ENCODE results near the gene ZNF622. TPM values are rescaled to one million over a fixed set of nuclear protein-coding genes. Genes with fewer than 3 reads are reported as not detected.

ZNF622 gene
- total RNA-seq, 2 donors from 2014 or later: 25.9 to 26.7 TPM

GRCh38 chr5:16487456-16487855 is 21.9 kb upstream of the ZNF622 start:
- DNase-seq (ENCODE audit: low spot score): no peak
- intact Hi-C loops (cut with DNase I): no loop called here
- 97% methylated on average over 2 of the region's 2 CpGs for WGBS

GRCh38 chr5:16486711-16487111 is 21.1 kb upstream of the ZNF622 start:
- Histone ChIP-seq H3K27me3 (replicated peaks; ENCODE audit: insufficient read depth) (no peaks in the 10 kb centered on the region), H3K36me3 (no peaks in the 10 kb centered on the region), H3K27ac (no peak overlapping the region), H3K4me1 (replicated peaks) (no peaks in the 10 kb centered on the region), H3K4me3 (no peak overlapping the region), H3K9me3 (no peaks in the 10 kb centered on the region)
- no peak for DNase-seq (ENCODE audit: low spot score)
- TF ChIP-seq POLR2AphosphoS5 (IDR thresholded peaks at IDR 0.05): no peak
- intact Hi-C loops (cut with DNase I): no loop called here
- 87% methylated on average over 4 of the region's 4 CpGs for WGBS

More at GRCh38 chr5:16487456-16487855, 21.9 kb upstream of the ZNF622 start:
- H3K4me3 ChIP-seq: no peak overlapping the region
- H3K27me3 ChIP-seq (replicated peaks; ENCODE audit: insufficient read depth): no peaks in the 10 kb centered on the region
- no peaks in the 10 kb centered on the region for H3K9me3 ChIP-seq
- no peak overlapping the region for H3K27ac ChIP-seq
- no peaks in the 10 kb centered on the region for H3K4me1 ChIP-seq (replicated peaks)
- TF ChIP-seq POLR2AphosphoS5 (IDR thresholded peaks at IDR 0.05) (no peak), CTCF (IDR thresholded peaks at IDR 0.05) (no peak), POLR2A (IDR thresholded peaks at IDR 0.05) (no peak)
- H3K36me3 ChIP-seq: no peaks in the 10 kb centered on the region

- TF ChIP-seq POLR2A (IDR thresholded peaks at IDR 0.05) (no peak), CTCF (IDR thresholded peaks at IDR 0.05) (no peak), POLR2AphosphoS5 (IDR thresholded peaks at IDR 0.05) (no peak)
- H3K4me3 ChIP-seq: no peak overlapping the region
- H3K27me3 ChIP-seq (replicated peaks; ENCODE audit: insufficient read depth): no peaks in the 10 kb centered on the region
- H3K4me1 ChIP-seq (replicated peaks): no peaks in the 10 kb centered on the region
- no peaks in the 10 kb centered on the region for H3K9me3 ChIP-seq
- intact Hi-C loops (cut with DNase I): no loop called here
- H3K36me3 ChIP-seq: no peaks in the 10 kb centered on the region
- DNase-seq (ENCODE audit: low spot score): no peak
- H3K27ac ChIP-seq: no peak overlapping the region
These were observed 20.1 kb upstream of the ZNF622 start for GRCh38 chr5:16485656-16486055.

GRCh38 chr5:16484081-16484480 is 18.5 kb upstream of the ZNF622 start:
- Histone ChIP-seq H3K4me3 (no peak overlapping the region), H3K9me3 (no peaks in the 10 kb centered on the region), H3K36me3 (no peaks in the 10 kb centered on the region), H3K4me1 (replicated peaks) (no peaks in the 10 kb centered on the region), H3K27me3 (replicated peaks; ENCODE audit: insufficient read depth) (no peaks in the 10 kb centered on the region), H3K27ac (no peak overlapping the region)
- no peak for DNase-seq (ENCODE audit: low spot score)
- intact Hi-C loops (cut with DNase I): no loop called here
- TF ChIP-seq POLR2A (IDR thresholded peaks at IDR 0.05): no peak
- 49% methylated on average over 1 of the region's 1 CpG for WGBS

- H3K27me3 ChIP-seq (replicated peaks; ENCODE audit: insufficient read depth): no peaks in the 10 kb centered on the region
- no peak for TF ChIP-seq CTCF (IDR thresholded peaks at IDR 0.05)
- no peak for TF ChIP-seq POLR2A (IDR thresholded peaks at IDR 0.05)
- no peak for TF ChIP-seq POLR2AphosphoS5 (IDR thresholded peaks at IDR 0.05)
- no peak overlapping the region for H3K27ac ChIP-seq
- H3K36me3 ChIP-seq: no peaks in the 10 kb centered on the region
- no peak overlapping the region for H3K4me3 ChIP-seq
- DNase-seq (ENCODE audit: low spot score): no peak
- no peaks in the 10 kb centered on the region for H3K9me3 ChIP-seq
- intact Hi-C loops (cut with DNase I): no loop called here
- no peaks in the 10 kb centered on the region for H3K4me1 ChIP-seq (replicated peaks)
These were observed 17.8 kb upstream of the ZNF622 start for GRCh38 chr5:16483361-16483760.

GRCh38 chr5:16482891-16483290 is 17.3 kb upstream of the ZNF622 start:
- no peaks in the 10 kb centered on the region for H3K27me3 ChIP-seq (replicated peaks; ENCODE audit: insufficient read depth)
- DNase-seq (ENCODE audit: low spot score): no peak
- H3K36me3 ChIP-seq: no peaks in the 10 kb centered on the region
- WGBS: 91% methylated on average over 2 of the region's 2 CpGs
- TF ChIP-seq POLR2AphosphoS5 (IDR thresholded peaks at IDR 0.05) (no peak), POLR2A (IDR thresholded peaks at IDR 0.05) (no peak), CTCF (IDR thresholded peaks at IDR 0.05) (no peak)
- H3K27ac ChIP-seq: no peak overlapping the region
- no peaks in the 10 kb centered on the region for H3K4me1 ChIP-seq (replicated peaks)
- H3K9me3 ChIP-seq: no peaks in the 10 kb centered on the region
- no peak overlapping the region for H3K4me3 ChIP-seq
- intact Hi-C loops (cut with DNase I): no loop called here
